ENCODE results near the gene TMEM243.

Gene TMEM243

GRCh38 chr7:87155788-87156187, 63.7 kb downstream of the TMEM243 start:
- DNase-seq: no peak
- ATAC-seq: no peak

GRCh38 chr7:87154569-87154968, 65.0 kb downstream of the TMEM243 start:
- ATAC-seq: no peak
- DNase-seq: no peak

GRCh38 chr7:87154166-87154565, 65.4 kb downstream of the TMEM243 start:
- ATAC-seq (no peak), DNase-seq (no peak)

GRCh38 chr7:87152897-87153641, 66.5 kb downstream of the TMEM243 start:
- peak; percentile 56 for DNase-seq
- ATAC-seq: peak; percentile 51

- ATAC-seq: peak; percentile 91
- peak; percentile 92 for DNase-seq
These were observed 67.2 kb downstream of the TMEM243 start, which contains the start of gene DMTF1 for GRCh38 chr7:87152112-87152896. Gene DMTF1 (plus strand): TSS chr7:87152453. CDS start chr7:87164942, 12,489 bp downstream.

DNA sequence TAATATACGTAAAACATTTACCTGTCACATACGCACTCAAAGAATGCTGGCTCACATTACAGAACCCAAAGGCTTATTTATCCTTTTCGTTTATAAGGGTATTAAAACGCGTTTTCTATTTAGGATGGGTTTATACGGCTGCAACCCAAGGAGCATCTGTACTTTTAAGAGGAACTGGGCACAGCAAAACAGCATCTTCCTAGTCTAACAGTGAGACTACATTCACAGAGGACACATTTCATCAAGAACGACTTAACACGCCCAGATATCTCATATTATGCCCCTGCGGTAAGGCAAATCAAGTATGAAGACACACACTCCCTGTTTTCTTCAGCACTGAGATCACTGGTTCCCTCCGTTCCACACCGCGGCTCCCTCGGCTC, 67.8 kb downstream of the TMEM243 start:
- ATAC-seq (peak; percentile 28), DNase-seq (no peak)

DNA sequence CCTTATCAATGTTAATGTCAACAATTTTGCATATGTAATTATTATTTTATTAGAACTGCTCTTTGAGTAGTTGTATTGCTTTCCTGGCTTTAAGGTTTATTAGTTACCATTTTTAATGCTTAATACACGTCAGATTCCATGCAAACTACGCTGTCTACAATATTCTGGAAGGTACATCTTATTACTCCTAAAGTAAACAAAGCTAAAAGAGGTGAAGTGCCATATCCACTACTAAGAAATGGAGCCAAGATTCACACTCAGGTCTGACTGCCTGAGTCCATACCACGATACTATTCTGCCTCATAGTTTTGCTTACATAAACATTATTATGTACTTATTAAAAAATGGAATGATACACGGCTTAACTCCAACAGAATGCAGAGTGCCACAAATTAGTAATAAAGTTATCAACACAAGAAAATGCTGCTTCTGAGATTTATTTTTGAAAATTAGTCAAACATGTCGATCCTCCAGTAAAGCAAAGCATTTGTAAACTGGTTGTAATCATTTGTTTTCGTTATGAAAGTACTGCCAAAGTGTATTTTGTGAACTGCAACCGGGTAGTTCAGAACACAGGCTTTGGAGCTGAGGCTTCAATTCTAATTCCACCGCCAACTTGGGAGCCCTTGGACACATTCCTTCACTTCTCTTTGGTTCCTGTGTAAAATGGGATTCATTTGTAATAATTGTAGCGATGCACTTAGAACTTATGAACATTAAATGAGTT, 68.4 kb downstream of the TMEM243 start:
- DNase-seq: no peak
- ATAC-seq: no peak

DNA sequence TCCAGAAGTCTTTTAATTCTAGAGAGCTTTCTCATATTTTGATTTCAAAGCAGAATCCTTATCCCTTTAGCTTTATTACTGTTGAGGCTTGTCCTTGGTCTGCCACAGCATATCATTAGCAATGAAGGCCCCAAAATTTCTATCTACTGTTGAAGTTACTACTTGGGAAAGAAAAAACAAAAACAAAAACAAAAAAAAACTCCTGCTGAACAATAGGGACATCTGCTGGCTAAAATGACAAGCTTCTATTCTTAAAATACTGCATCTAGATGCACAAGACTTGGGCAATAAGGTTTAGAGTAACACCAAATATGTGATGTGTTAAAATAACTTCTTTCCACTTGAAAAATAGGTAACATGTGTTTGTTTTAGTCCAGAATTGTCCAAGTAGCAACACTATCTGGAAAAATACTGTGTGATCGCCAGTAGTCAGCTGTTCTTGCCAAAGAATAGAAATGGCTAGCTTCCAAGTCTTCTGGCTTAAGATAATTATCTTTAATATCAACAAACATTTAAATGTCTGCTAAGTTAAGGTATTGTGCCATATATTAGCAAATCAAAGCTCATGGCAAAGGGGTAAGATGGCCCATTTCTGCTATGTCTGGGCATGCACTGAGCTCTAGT, 71.1 kb downstream of the TMEM243 start:
- ATAC-seq (no peak), DNase-seq (no peak)

DNA sequence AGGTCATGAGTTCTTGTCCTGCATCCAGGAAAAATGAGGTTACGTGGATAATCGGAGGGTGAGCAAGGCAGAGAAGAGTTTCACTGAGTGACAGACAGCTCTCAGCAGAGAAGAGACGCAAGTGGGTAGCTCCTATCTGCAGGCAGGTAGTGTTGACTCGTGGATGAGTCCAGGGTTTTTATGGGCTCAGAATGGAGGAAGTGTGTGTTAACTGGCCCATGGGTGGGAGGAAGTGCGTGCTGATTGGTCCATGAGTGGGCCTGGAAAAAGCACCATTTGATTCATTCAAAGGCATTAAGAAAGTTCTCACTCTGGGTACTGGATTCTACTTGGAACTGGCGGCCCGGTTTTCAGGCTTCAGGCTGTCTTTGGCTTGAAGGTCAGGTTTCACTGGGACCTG, 72.0 kb downstream of the TMEM243 start:
- no peak for ATAC-seq

GRCh38 chr7:87146740-87147386, 72.7 kb downstream of the TMEM243 start:
- no peak for ATAC-seq
- DNase-seq: no peak

More for the DNA sequence above, 72.0 kb downstream of the TMEM243 start:
- no peak for DNase-seq
